GM19395 (cell line): ENCODE results near the gene PNP.
A peak's percentile ranks its signal among the peaks of the same experiment; 100 is the strongest.
"Not testable (repeated sequence)": the region's sequence is repeated elsewhere in the genome, so short reads cannot be mapped to it uniquely, and the experiment has no call there.

Experiments used
- ATAC-seq: cut with Tn5 transposase; IDR thresholded peaks from one replicate; pipeline ENCODE4 v1.9.1; 2021; ENCODE audit warnings: mild to moderate bottlenecking, moderate library complexity; ENCODE audit not compliant: unreplicated experiment

PNP gene

DNA sequence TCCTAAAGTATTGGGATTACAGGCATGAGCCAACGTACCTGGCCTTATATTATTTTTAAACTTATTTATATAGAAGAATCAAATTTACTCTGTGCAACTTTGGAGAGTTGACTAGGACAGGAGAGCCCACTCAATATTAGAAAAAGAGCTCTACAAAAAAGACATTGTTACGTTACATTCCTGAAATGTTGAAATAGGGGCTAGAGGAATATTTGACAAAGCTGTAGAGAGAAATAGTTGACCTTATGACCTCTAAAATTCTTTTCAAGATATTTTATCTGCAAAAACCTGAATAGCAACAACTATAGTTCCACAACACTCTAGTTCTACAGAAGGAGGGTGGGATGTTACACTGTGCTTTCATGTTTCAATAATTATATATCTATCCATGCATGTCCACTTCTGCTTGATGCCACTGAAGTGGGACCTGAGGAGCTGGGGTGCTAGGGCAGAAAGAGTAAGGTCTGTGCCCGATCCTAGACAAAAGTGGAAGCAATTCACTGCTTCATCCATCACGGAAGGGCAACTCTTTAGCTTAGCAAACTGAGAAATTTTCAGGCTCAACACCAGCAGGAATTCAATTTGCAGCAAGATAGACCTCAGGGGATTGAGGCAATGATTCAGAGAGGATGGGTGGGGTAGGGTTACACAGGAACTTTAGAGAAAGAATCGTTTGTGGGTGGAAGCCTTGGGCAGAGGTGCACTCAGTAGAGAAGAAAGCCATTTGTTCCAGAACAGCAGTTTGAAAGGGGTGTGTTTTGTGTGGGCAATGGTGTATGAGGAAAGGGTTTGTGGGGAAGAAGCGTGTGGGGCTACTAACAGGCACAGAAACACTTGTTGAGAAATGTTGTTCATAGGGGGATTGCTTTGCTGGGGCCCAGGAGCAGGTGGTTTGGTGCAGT lies 20.1 kb downstream of the PNP start:
- peak; percentile 49 for ATAC-seq

DNA sequence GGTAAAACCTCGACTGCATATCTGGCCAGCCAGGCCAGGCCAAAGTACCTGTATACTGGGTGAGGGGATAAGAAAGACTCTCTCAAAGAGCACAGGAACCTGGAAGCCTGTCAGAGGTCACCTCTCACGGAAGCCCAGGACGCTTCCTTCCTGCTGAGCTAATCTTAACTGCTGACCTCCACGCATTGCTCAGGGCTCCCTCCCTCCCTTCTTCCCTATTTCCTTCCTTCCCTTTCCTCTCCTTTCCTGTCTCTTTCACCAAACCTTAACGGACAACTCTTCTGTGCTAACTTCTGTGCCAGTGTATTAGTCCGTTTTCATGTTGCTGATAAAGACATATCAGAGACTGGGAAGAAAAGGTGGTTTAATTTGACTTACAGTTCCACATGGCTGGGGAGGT lies 21.4 kb downstream of the PNP start:
- ATAC-seq = no peak

DNA sequence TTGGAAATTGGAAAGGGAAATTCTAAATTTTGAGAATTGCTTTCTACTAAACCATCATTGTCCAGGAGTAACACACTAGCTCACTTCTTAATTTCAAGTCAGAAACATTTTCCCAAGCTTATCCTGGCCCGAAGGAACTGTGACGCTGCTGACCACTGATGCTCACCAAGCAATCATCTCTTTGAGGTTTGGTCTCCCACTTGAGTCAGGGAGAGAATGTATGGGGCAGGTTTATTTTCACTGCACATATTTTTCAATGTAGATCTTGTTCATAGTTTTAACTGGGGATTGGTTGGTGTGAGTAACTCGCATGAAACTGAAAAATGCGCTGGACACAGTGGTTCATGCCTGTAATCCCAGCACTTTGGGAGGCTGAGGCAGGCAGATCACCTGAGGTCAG lies 23.3 kb downstream of the PNP start:
- ATAC-seq = no peak

DNA sequence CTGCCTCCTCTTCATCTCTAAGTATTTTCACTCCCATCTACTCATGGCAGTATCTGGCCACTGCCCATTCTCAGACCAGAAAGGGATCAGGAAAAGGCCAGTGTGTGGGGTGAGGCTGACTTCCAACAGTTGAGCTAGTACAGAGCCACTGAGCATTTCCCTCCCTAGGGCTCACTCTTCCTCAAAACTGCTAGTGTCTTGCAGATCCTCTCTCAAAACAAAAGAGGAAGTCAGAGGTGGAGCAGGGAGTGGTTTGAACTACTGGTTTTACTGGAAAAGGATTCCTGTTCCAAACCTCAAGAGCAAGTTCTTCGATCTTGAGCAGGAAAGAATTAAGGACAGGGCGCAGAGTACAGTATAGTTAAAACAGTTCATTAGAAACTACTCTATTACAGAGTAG lies 24.4 kb downstream of the PNP start:
- ATAC-seq = no peak

DNA sequence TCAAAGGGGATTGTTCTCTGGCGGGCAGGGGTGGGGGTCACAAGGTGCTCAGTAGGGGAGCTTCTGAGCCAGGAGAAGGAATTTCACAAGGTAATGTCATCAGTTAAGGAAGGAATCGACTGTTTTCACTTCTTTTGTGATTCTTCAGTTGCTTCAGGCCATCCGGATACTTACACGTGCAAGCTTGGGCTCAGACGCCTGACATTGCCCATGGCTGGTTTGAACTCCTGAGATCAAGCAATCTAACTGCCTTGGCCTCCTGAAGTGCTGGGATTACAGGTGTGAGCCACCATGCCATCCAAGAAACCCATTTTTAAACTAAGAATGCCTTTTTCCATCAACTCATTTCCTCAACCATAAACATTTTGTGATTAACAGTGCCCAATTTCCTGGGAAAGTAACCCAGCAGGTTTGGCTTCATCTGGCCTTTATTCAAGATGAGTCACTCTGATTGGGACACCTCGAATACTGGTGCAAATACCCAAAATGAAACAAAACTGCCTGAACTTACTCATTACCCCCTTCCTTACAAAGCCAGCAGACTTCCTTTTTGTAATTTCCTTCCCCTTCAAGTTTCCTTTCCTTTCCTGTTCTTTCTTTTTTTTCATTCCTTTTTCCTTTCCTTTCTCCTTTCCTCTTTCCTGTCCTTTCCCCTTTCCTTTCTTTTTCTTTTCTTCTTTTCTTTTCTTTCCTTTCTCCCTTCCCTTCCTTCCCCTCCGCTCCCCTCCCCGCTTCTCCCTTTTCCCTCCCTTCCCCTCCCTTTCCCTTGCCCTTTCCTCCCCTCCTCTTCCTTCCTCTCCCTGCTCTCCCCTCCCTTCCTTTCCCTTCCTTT lies 25.9 kb downstream of the PNP start:
- no peak for ATAC-seq

DNA sequence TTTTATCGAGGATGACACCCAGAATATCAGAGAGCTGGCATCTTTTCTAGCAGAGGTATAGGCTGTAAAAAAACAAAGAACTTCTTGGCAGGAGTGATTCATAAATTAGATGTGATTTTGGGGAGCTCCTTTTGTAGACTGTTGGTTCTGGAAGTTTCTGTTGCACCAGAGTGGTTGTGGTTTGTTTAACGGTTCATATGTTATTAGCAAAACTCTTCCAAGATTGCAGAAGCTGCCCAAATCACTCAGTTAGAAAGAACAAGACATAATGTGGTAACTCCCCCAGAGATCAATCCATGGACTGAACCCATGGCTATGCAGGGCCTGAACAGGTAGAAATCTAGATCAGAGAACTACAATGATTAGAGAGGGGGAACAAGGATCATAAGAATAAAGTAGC lies 29.4 kb downstream of the PNP start:
- no peak for ATAC-seq

DNA sequence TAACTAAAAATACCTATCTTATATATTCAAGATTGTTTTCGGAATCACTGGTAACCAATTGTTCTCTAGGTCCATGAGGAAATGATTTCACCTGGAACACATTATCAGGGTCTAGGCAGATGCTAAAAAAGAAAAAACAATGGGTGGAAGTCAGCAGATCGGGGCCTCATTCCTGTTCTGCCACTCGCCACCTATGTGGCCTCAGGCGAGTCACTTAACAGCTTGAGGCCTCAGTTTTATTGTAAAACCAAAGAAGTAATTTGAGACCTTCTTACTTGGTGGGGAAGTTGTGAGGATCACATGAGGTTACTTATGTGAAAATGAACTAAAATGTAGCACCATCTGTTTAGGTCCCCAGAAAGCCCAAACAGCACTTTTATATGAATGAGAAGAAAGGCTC lies 29.9 kb downstream of the PNP start:
- ATAC-seq = no peak

DNA sequence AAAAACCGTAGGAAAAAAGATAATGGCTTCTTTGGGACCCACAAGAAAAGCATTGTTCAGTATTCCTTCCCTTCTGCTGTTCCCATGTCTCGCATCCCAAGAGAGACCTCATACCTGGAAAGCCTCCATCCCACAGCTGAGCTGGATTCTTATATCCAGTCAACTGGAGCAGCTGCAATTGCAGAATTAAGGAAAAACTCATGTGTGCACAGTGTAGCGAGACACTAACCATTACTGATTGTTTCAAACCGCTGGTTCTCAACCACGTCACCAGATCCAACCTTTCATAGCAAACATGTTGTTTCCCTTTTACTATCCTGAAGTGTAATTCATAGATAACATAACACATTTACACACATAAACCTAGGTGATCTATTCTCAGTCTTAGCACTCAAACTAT lies 30.7 kb downstream of the PNP start:
- ATAC-seq = no peak

DNA sequence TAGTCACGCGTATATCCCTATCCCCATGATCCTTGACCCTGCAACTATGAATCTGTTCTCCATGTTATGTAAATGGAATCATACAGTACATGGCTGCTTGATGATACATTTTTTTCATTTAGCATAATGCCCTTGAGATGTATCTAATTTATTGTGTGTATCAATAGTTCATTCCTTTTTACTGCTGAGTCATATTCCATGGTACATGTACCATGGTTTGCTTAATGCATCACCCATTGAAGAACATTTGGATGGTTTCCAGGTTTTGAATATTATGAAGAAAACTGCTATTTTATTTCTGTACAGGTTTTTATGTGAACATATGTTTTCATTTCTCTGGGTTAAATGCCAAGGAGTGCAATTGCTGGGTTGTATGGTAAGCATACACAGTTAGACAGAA lies 32.1 kb downstream of the PNP start:
- no peak for ATAC-seq

DNA sequence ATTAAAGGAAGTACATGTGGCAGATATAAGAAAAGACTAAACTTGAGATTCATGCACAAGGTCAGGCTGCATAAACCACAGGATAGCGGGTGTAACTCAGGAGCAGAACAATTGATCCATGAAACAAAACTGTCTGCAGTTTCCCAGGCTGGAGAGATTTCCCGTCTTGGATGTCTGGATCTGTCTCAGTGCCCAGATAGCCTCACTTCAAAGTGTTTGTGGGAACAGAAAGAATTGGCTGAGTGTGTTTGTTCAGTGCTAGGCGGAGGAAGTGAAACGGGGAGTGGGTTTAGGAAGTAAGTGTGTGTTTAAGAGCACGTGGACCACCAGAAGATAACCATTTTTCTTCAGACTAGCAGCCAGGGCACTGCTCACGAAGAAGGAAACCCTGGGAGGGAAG lies 34.7 kb downstream of the PNP start:
- no peak for ATAC-seq

DNA sequence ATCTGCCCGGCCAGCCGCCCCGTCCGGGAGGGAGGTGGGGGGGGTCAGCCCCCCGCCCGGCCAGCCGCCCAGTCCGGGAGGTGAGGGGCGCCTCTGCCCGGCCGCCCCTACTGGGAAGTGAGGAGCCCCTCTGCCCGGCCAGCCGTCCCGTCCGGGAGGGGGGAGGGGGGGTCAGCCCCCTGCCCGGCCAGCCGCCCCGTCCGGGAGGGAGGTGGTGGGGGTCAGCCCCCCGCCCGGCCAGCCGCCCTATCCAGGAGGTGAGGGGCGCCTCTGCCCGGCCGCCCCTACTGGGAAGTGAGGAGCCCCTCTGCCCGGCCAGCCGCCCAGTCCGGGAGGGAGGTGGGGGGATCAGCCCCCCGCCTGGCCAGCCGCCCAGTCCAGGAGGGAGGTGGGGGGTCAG lies 37.1 kb downstream of the PNP start:
- not testable (repeated sequence) for ATAC-seq

DNA sequence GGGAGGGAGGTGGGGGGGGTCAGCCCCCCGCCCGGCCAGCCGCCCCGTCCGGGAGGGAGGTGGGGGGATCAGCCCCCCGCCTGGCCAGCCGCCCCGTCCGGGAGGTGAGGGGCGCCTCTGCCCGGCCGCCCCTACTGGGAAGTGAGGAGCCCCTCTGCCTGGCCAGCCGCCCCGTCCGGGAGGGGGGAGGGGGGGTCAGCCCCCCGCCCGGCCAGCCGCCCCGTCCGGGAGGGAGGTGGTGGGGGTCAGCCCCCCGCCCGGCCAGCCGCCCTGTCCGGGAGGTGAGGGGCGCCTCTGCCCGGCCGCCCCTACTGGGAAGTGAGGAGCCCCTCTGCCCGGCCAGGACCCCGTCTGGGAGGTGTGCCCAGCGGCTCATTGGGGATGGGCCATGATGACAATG lies 37.5 kb downstream of the PNP start:
- ATAC-seq = not testable (repeated sequence)

DNA sequence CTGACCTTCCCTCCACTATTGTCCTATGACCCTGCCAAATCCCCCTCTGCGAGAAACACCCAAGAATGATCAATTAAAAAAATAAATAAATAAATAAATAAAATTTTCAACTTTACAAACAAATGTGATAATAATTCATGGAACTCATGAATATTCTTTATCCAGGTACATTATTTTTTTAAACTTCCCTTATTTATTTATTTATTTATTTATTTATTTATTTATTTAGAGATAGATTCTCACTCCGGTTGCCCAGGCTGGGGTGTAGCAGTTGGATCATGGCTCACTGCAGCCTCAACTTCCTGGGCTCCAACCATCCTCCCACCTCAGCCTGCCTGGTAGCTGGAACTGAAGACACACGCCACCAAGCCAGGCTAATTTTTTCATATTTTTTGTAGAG lies 38.3 kb downstream of the PNP start:
- not testable (repeated sequence) for ATAC-seq

DNA sequence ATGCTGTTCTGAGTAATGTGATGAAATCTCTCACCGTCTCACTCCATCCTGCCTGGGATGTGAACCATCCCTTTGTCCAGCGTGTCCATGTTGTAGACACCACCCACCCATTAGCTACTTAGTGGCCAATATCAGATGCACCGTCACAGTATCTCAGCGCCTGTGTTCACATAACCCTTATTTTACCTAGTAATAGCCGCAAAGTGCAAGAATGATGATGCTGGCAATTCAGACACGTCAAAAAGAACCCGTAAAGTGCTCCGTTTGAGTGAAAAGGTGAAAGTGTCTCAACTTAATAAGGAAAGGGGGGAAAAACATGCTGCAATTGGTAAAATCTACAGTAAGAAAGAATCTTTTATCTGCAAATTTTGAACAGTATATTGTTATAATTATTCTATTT lies 39.2 kb downstream of the PNP start:
- no peak for ATAC-seq

DNA sequence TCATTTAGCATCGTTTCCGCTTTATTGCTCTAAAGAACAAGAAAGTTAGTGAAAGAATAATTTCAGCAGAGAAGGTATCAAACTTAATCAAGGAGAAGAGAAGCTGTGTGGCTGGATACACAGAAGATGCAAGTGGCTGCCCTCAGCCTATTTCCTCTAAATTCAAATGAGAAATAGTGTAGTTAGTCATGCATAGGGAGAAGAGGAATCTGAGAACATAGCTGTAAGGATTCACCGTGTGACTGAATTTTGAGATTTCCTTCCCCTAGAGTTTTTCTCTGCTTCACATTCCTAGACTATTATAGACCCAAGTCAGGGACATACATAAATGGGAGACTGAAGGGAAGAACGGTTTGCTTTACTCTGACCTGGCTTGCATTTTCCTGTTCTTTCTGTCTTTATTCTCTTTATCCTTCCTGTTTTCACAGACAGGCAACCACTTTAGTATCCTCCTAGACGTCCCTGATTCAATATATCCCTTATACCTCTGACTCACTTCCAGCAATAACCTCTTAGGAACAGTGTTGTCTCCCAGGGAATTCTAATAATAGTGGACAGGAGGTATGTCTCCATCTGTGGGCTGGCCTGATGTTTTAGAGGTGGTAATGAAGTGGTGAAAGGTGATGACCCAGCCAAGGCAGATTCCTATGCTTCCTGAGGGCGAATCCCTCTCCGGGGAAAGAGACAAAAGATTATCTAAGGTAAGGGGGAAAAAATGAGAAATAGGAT lies 43.1 kb downstream of the PNP start:
- no peak for ATAC-seq

DNA sequence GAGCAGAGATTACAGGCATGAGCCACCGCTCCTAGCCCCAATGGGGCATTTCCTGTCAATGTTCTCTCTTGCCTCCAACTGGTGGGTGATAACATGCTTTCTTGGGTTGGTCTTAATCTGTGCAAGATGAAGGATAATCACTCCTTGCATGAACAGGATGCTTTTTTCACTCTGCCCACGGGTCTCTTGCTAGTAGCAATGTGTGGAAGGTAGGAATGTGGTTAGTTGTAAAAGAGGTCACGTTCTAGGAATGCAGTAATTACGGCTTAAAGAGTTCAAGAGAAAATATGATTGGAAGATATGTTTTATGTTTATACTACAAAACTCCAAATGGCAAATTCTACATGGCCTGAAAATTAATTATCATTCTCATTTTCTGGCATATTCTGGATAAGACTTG lies 46.6 kb downstream of the PNP start:
- no peak for ATAC-seq

DNA sequence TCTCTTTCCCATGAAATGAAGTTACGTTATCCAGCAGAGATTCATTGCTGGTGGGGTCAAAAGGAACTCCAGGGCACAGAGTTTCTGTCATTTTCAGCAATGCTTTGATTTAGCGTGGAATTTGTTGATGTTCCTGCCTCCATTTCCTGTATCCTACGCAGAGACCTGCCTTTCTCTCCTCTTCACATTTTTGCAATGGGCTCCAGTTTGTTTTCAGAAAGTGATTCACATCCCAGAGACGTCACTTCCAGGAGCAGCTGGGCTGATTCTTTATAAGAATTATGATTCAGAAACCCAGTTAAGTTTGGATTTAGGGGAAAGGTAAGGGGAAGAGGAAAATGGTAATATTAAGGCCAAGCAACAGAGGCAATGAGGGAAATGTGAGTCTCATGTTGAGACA lies 47.7 kb downstream of the PNP start:
- ATAC-seq = no peak

DNA sequence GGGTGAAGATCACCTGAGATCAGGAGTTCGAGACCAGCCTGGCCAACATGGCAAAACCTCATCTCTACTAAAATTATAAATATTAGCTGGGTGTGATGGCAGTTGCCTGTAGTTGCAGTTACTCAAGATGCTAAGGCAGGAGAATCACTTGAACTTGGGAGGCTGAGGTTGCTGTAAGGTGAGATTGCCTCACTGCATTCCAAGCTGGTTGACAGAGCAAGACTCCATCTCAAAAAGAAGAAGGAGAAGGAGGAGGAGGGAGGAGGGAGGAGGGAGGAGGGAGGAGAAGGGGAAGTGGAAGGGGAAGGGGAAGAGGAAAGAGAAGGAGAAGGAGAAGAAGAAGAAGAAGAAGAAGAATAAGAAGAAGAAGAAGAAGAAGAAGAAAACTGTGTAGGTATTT lies 53.1 kb downstream of the PNP start:
- ATAC-seq = no peak

DNA sequence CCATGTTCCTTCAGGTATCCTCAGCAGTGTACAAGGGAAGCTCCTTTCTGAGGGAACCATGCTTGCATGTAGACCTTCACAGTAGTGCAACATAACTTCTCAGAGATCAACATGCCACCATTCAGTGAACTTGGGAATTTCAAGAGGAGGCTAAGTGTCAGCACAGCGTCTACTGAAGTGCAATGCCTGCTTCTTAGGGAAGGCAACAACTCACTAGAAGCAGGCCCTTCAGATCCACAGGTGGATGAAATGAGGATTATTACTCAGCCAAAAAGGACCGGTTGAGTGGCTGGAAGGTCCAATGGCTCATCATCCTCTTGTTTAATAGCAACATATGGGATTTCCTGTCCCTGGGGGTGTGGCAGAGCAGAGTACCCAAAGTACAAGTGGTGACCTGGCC lies 54.8 kb downstream of the PNP start:
- ATAC-seq = no peak
